Testis (tissue), 2 donors: ENCODE data around the gene AMOTL1.

ENCODE experiments used
- CTCF ChIP-seq, 3 experiments: fragments of 450-650 bp in 2 of 3; fragments of 200-600 bp in 1 of 3; sonication (generic) in 1 of 3; IDR thresholded peaks; one replicate each; pipeline ENCODE4 v1.5.1; 2016 to 2019; ENCODE audit warnings: antibody characterized with exemption in 3 of 3, mild to moderate bottlenecking in 2 of 3, moderate library complexity in 1 of 3
- POLR2A ChIP-seq: fragments of 450-650 bp; IDR thresholded peaks from one replicate; pipeline ENCODE4 v1.6.1; 2017; ENCODE audit warnings: antibody characterized with exemption, mild to moderate bottlenecking, moderate library complexity

- TF ChIP-seq POLR2A (no peak), CTCF (IDR thresholded peaks at IDR 0.05) (no peak)
Observed at GRCh38 chr11:94725097-94725496, 43.1 kb upstream of the AMOTL1 start.
